OCI-M2 (cell line): ENCODE data around the gene CFAP69.

Source experiments
- DNase-seq: peaks from one replicate; lab custom pipeline; 2025; ENCODE audit not compliant: unreplicated experiment; lab: John Stamatoyannopoulos, UW

The CFAP69 gene

GRCh38 chr7:90269163-90269562, 24.2 kb downstream of the CFAP69 start:
- no peak for DNase-seq

- DNase-seq, result no peak
Observed at GRCh38 chr7:90270431-90271178, 25.6 kb downstream of the CFAP69 start.

- DNase-seq, result no peak
Observed at GRCh38 chr7:90271753-90272152, 26.8 kb downstream of the CFAP69 start.

GRCh38 chr7:90272242-90272641, 27.3 kb downstream of the CFAP69 start:
- no peak for DNase-seq

- no peak for DNase-seq
Observed at GRCh38 chr7:90274161-90274560, 29.2 kb downstream of the CFAP69 start.

- no peak for DNase-seq
Observed at GRCh38 chr7:90276033-90276728, 31.2 kb downstream of the CFAP69 start.

- DNase-seq, result no peak
Observed at GRCh38 chr7:90288154-90288553, 43.2 kb downstream of the CFAP69 start.

- DNase-seq, result no peak
Observed at GRCh38 chr7:90290244-90291113, 45.5 kb downstream of the CFAP69 start.

GRCh38 chr7:90298145-90299038, 53.4 kb downstream of the CFAP69 start:
- DNase-seq, result no peak

- no peak for DNase-seq
Observed at GRCh38 chr7:90303241-90303640, 58.3 kb downstream of the CFAP69 start.

GRCh38 chr7:90309872-90310271, 64.9 kb downstream of the CFAP69 start:
- DNase-seq, result no peak

GRCh38 chr7:90311175-90311574, 66.2 kb downstream of the CFAP69 start:
- DNase-seq, result no peak

GRCh38 chr7:90312745-90313144, 67.8 kb downstream of the CFAP69 start:
- no peak for DNase-seq

- DNase-seq, result no peak
Observed at GRCh38 chr7:90313907-90314306, 68.9 kb downstream of the CFAP69 start.

GRCh38 chr7:90320014-90320413, 75.0 kb downstream of the CFAP69 start:
- DNase-seq, result no peak

GRCh38 chr7:90320418-90320800, 75.4 kb downstream of the CFAP69 start:
- no peak for DNase-seq

- no peak for DNase-seq
Observed at GRCh38 chr7:90320801-90321494, 76.0 kb downstream of the CFAP69 start, which contains the start of gene FAM237B. FAM237B (minus strand) TSS chr7:90321304; CDS start chr7:90319748, 1,556 bp downstream.

- no peak for DNase-seq
Observed at GRCh38 chr7:90322837-90323236, 77.9 kb downstream of the CFAP69 start.

GRCh38 chr7:90326500-90326899, 81.5 kb downstream of the CFAP69 start:
- DNase-seq, result no peak
